ENCODE results near the gene ZNF770. TPM values are rescaled to one million over a fixed set of nuclear protein-coding genes. Genes with fewer than 3 reads are reported as not detected.

ZNF770 gene, protein sequence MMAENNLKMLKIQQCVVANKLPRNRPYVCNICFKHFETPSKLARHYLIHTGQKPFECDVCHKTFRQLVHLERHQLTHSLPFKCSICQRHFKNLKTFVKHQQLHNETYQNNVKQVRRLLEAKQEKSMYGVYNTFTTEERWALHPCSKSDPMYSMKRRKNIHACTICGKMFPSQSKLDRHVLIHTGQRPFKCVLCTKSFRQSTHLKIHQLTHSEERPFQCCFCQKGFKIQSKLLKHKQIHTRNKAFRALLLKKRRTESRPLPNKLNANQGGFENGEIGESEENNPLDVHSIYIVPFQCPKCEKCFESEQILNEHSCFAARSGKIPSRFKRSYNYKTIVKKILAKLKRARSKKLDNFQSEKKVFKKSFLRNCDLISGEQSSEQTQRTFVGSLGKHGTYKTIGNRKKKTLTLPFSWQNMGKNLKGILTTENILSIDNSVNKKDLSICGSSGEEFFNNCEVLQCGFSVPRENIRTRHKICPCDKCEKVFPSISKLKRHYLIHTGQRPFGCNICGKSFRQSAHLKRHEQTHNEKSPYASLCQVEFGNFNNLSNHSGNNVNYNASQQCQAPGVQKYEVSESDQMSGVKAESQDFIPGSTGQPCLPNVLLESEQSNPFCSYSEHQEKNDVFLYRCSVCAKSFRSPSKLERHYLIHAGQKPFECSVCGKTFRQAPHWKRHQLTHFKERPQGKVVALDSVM
- 34.1 TPM for total RNA-seq
- polyA plus RNA-seq = 100 to 1,000 TPM; 100 to 129 (median 114) TPM

GRCh38 chr15:34988027-34988902 is at the start of gene ZNF770:
Gene ZNF770 (minus strand): TSS chr15:34988287. CDS start chr15:34983434, 4,853 bp downstream.
- peaks cover 44% of the 10 kb centered on the region for H3K4me1 ChIP-seq (ENCODE audit: control insufficient read depth, insufficient read depth, low read length, poor library complexity, severe bottlenecking)
- H3K27me3 ChIP-seq (ENCODE audit: control insufficient read depth, insufficient read depth, low read length) = no peaks in the 10 kb centered on the region
- Mint-ChIP-seq H3K9me3 (no peaks in the 10 kb centered on the region), H3K4me3 (peak within 1 kb of the TSS; percentile 94 to 99 (median 97)), H3K4me1 (peaks cover 21 to 60% (median 41%) of the 10 kb centered on the region in 4 donors), H3K27me3 (no peaks in the 10 kb centered on the region), H3K27ac (peak within 1 kb of the TSS; percentile 99 to 100 (median 100)), H3K36me3 (peaks cover 5% of the 10 kb centered on the region)
- peaks cover 10% of the 10 kb centered on the region for H3K36me3 ChIP-seq (ENCODE audit: control insufficient read depth, insufficient read depth, low read length)
- peak within 1 kb of the TSS; percentile 88 for H3K27ac ChIP-seq (ENCODE audit: insufficient read depth, low read length, poor library complexity, severe bottlenecking)
- H3K4me3 ChIP-seq (ENCODE audit: low read depth, low read length) = peak within 1 kb of the TSS; percentile 99
- H3K9me3 ChIP-seq (ENCODE audit: control insufficient read depth in 2 of 2, low read length in 2 of 2) = no peaks in the 10 kb centered on the region
- DNase-seq (peak; percentile 69 to 89 (median 87)), ATAC-seq (ENCODE audit: low read depth in 2 of 2) (peak; percentile 85)

GRCh38 chr15:35028235-35028984 is 40.3 kb upstream of the ZNF770 start:
- H3K9me3 Mint-ChIP-seq = no peaks in the 10 kb centered on the region
- no peak overlapping the region for H3K27ac Mint-ChIP-seq

GRCh38 chr15:35023804-35024203 is 35.7 kb upstream of the ZNF770 start:
- no peak overlapping the region for H3K4me3 ChIP-seq (ENCODE audit: low read depth, low read length)
- no peaks in the 10 kb centered on the region for H3K9me3 ChIP-seq (ENCODE audit: control insufficient read depth in 2 of 2, low read length in 2 of 2)
- Mint-ChIP-seq H3K27ac (no peak overlapping the region), H3K9me3 (peaks cover 0 to 2% (median 0%) of the 10 kb centered on the region in 7 donors), H3K4me1 (peaks cover 0 to 5% (median 0%) of the 10 kb centered on the region in 4 donors), H3K27me3 (peaks cover 16% of the 10 kb centered on the region), H3K4me3 (no peak overlapping the region), H3K36me3 (no peaks in the 10 kb centered on the region)
- no peaks in the 10 kb centered on the region for H3K4me1 ChIP-seq (ENCODE audit: control insufficient read depth, insufficient read depth, low read length, poor library complexity, severe bottlenecking)
- H3K36me3 ChIP-seq (ENCODE audit: control insufficient read depth, insufficient read depth, low read length) = no peaks in the 10 kb centered on the region
- H3K27ac ChIP-seq (ENCODE audit: insufficient read depth, low read length, poor library complexity, severe bottlenecking) = no peak overlapping the region
- peaks cover 2% of the 10 kb centered on the region for H3K27me3 ChIP-seq (ENCODE audit: control insufficient read depth, insufficient read depth, low read length)
- ATAC-seq (ENCODE audit: low read depth in 2 of 2) = no peak
- DNase-seq = no peak

More at GRCh38 chr15:35028235-35028984, 40.3 kb upstream of the ZNF770 start:
- H3K4me1 Mint-ChIP-seq = no peaks in the 10 kb centered on the region
- no peaks in the 10 kb centered on the region for H3K36me3 Mint-ChIP-seq
- ATAC-seq (ENCODE audit: low read depth in 2 of 2) = no peak
- Histone ChIP-seq H3K4me1 (ENCODE audit: control insufficient read depth, insufficient read depth, low read length, poor library complexity, severe bottlenecking) (no peaks in the 10 kb centered on the region), H3K27me3 (ENCODE audit: control insufficient read depth, insufficient read depth, low read length) (peaks cover 2% of the 10 kb centered on the region), H3K36me3 (ENCODE audit: control insufficient read depth, insufficient read depth, low read length) (no peaks in the 10 kb centered on the region), H3K9me3 (ENCODE audit: control insufficient read depth in 2 of 2, low read length in 2 of 2) (no peaks in the 10 kb centered on the region), H3K4me3 (ENCODE audit: low read depth, low read length) (no peak overlapping the region), H3K27ac (ENCODE audit: insufficient read depth, low read length, poor library complexity, severe bottlenecking) (no peak overlapping the region)
- H3K27me3 Mint-ChIP-seq = peaks cover 21% of the 10 kb centered on the region
- no peak for DNase-seq
- no peak overlapping the region for H3K4me3 Mint-ChIP-seq

DNA sequence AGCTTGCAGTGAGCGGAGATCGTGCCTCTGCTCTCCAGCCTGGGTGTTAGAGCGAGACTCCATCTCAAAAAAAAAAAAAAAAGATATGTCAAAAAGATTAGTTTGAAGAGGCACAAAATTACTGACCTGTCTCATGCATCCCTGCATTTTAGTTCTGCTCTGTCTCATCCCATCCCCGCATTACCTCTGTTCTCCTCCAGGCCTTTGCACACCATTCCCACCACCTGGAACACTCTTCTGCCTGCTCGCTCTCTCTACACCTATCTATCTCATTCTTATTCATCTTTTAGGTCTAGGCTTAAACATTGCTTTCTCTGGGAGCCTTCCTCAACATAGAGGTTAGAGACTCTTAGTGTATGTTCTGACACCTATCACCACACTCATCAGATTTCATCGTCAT is 32.9 kb upstream of the ZNF770 start:
- Mint-ChIP-seq H3K4me3 (no peak overlapping the region), H3K27me3 (peaks cover 18% of the 10 kb centered on the region), H3K27ac (no peak overlapping the region), H3K4me1 (peaks cover 0 to 5% (median 0%) of the 10 kb centered on the region in 4 donors), H3K9me3 (peaks cover 0 to 2% (median 0%) of the 10 kb centered on the region in 7 donors), H3K36me3 (no peaks in the 10 kb centered on the region)
- Histone ChIP-seq H3K27ac (ENCODE audit: insufficient read depth, low read length, poor library complexity, severe bottlenecking) (no peak overlapping the region), H3K4me1 (ENCODE audit: control insufficient read depth, insufficient read depth, low read length, poor library complexity, severe bottlenecking) (no peaks in the 10 kb centered on the region), H3K36me3 (ENCODE audit: control insufficient read depth, insufficient read depth, low read length) (no peaks in the 10 kb centered on the region), H3K27me3 (ENCODE audit: control insufficient read depth, insufficient read depth, low read length) (no peaks in the 10 kb centered on the region), H3K4me3 (ENCODE audit: low read depth, low read length) (no peak overlapping the region), H3K9me3 (ENCODE audit: control insufficient read depth in 2 of 2, low read length in 2 of 2) (no peaks in the 10 kb centered on the region)
- DNase-seq (no peak), ATAC-seq (ENCODE audit: low read depth in 2 of 2) (no peak)

GRCh38 chr15:35019404-35020327 is 31.6 kb upstream of the ZNF770 start:
- H3K27me3 ChIP-seq (ENCODE audit: control insufficient read depth, insufficient read depth, low read length) = peaks cover 6% of the 10 kb centered on the region
- DNase-seq (no peak), ATAC-seq (ENCODE audit: low read depth in 2 of 2) (no peak)
- H3K4me3 Mint-ChIP-seq = no peak overlapping the region
- H3K4me1 Mint-ChIP-seq = peaks cover 0 to 5% (median 0%) of the 10 kb centered on the region in 4 donors
- H3K27me3 Mint-ChIP-seq = peaks cover 18% of the 10 kb centered on the region
- H3K27ac Mint-ChIP-seq = no peak overlapping the region
- peaks cover 0 to 5% (median 0%) of the 10 kb centered on the region in 7 donors for H3K9me3 Mint-ChIP-seq
- H3K36me3 ChIP-seq (ENCODE audit: control insufficient read depth, insufficient read depth, low read length) = no peaks in the 10 kb centered on the region
- H3K4me1 ChIP-seq (ENCODE audit: control insufficient read depth, insufficient read depth, low read length, poor library complexity, severe bottlenecking) = no peaks in the 10 kb centered on the region
- no peaks in the 10 kb centered on the region for H3K9me3 ChIP-seq (ENCODE audit: control insufficient read depth in 2 of 2, low read length in 2 of 2)
- H3K4me3 ChIP-seq (ENCODE audit: low read depth, low read length) = no peak overlapping the region
- H3K36me3 Mint-ChIP-seq = no peaks in the 10 kb centered on the region
- no peak overlapping the region for H3K27ac ChIP-seq (ENCODE audit: insufficient read depth, low read length, poor library complexity, severe bottlenecking)

DNA sequence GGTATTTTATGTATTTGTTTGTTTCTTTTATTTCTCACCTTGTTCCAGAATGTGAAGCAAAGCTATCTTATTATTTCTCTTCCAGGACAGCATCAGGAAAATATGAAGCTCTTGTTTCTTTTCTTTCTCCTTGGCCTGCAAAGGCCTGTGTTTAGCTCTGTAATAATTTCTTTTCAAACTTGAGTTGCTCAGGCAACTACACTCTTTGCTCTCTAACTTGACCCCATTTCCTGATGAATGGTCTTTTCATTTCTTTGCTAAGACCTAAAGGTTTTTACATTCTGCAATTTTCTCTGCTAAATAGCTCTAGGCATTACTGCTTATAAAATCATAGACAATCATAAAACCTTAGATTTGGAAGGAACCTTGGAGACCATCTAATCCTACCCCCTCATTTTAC is 26.2 kb upstream of the ZNF770 start:
- no peak for DNase-seq
- H3K4me3 Mint-ChIP-seq = no peak overlapping the region
- peaks cover 44% of the 10 kb centered on the region for H3K27me3 Mint-ChIP-seq
- Histone ChIP-seq H3K9me3 (ENCODE audit: control insufficient read depth in 2 of 2, low read length in 2 of 2) (no peaks in the 10 kb centered on the region), H3K27ac (ENCODE audit: insufficient read depth, low read length, poor library complexity, severe bottlenecking) (no peak overlapping the region), H3K4me3 (ENCODE audit: low read depth, low read length) (no peak overlapping the region), H3K36me3 (ENCODE audit: control insufficient read depth, insufficient read depth, low read length) (no peaks in the 10 kb centered on the region), H3K4me1 (ENCODE audit: control insufficient read depth, insufficient read depth, low read length, poor library complexity, severe bottlenecking) (no peaks in the 10 kb centered on the region), H3K27me3 (ENCODE audit: control insufficient read depth, insufficient read depth, low read length) (peaks cover 6% of the 10 kb centered on the region)
- no peak overlapping the region for H3K27ac Mint-ChIP-seq
- no peaks in the 10 kb centered on the region for H3K36me3 Mint-ChIP-seq
- ATAC-seq (ENCODE audit: low read depth in 2 of 2) = no peak
- peaks cover 0 to 3% (median 0%) of the 10 kb centered on the region in 7 donors for H3K9me3 Mint-ChIP-seq
- no peaks in the 10 kb centered on the region for H3K4me1 Mint-ChIP-seq
